ENCODE measurements around the gene STARD13.
"Not testable (repeated sequence)": the region's sequence is repeated elsewhere in the genome, so short reads cannot be mapped to it uniquely, and the experiment has no call there.

The STARD13 gene

DNA sequence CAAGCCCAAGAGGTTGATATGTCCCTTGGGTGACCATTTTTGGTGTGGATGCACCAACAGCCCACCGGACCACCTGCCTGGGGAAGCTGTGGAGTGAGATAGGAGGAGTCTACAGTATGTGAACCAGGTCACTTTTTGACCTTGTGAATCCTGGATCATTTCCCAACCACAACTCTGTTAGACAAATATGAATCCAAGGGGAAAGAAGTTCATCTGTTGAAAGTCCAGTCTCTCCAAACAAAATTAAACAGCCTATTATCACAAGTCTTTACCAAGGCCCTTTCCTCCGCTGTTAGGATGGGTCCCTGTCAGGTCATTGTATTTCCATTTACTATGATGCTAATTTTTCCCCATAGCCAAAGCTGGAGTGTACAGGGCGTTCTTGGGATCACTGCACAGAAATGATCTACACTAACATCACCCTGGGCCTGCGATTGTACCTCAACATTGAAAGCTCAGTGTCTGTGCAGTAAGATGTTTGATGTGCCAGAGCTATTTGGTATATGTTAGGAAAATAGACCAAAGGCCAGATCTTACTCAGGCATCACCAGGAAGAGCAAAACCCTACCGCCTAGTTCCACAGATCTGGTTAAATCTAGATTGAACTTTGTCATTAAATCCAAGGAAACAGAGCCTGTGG lies 117.1 kb downstream of the STARD13 start:
- no peak for DNase-seq

DNA sequence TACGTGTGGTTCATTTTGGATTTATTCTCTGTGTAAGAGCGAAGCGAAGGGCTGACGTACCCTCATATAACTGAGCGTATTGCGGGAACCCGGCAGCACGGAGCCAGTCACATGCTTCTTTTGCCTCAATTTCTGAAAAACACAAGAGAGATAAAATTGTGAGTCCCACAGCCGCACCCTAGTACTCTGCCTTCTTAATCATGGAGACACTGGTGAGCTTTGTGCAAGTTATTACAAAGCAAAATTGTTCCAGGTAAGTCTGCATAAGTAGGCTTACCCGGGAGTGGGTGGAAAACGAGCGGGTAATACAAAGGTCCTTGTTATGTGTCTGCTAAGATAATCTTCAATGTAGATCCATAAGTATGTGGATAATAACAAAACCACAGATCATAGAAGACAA lies 118.1 kb downstream of the STARD13 start:
- DNase-seq, result no peak

DNA sequence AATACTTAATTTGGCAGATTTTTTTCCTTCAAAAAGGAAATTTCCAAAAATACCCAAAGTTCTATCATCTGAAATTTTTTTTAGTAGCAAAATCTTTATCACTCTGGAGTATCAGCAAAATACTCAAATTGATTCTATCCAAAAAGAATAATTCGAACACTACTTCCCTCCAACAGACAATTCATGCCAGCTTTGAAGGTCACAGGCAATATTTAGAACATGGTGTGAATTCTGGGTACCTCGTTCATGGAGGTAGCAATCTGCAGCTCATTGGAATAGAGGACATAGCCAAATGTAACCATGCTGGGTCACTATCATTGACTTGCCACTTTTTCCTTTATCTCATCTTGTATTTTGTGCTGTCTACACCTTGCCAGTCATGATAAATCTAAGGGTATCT lies 119.8 kb downstream of the STARD13 start:
- no peak for DNase-seq

DNA sequence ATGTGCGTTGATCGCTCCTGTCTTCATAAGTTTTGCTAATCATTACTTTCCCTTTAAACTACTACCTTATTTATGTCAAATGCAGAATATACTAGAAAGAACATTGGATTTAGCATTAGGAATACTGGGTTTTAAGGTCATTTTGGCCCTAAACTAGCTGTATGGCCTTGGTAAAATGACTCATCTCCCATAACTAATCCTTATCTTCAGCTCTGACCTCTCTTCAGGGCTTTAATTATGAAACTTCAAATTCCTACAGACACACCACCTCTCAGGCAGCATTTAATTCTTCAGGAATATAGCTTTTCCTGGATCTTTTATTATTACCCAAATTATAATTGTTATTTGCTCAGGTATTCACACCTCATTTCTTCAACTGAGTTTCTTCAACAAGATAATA lies 121.2 kb downstream of the STARD13 start:
- DNase-seq, result no peak

DNA sequence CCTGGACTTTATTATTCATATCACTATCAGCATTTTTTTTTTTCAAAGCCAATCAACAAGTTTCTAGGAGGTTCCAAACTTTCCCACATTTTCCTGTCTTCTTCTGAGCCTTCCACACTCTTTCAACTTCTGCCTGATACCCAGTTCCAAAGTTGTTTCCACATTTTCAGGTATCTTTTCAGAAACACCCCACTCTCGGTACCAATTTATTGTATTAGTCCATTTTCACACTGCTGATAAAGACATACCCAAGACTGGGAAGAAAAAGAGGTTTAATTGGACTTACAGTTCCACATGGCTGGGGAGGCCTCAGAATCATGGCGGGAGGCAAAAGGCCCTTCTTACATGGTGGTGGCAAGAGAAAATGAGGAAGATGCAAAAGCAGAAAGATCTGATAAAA lies 122.8 kb downstream of the STARD13 start:
- DNase-seq, result not testable (repeated sequence)

DNA sequence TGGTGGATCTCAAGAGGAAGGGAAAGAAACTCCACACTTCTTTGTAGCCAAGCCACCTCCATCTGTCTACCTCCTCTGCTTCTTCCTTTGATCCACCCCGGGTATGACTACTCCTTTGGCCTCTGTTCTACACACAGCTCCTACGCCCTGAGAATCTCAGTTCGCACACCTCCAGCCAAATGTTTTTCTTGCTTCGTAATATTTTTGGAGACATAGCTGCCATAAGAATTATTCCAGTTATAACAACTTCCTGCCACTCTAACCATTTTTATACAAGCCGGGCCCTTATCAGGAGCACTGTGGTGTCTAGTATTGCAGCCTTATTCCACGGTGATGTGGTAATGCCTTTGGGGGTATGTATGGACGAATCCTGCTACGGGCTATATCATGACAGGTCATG lies 126.7 kb downstream of the STARD13 start:
- no peak for DNase-seq

DNA sequence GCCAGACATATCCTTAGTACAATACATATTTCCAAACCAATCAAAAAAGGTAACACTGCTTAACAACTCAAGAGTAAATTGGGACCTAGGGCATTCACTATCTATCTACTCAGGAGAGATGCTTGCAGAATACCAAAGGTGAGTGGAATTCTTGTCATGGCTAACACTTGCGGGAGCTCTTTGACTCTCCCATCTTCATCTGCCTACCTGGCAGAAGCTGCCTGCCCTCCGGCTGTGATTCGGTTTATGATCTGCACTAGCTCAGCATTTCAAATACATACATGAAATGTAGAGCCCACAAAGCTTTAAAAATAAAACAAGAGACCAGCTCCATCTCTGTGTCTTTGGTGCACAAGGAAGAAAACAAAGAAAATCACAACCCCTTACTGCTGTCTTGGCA lies 127.3 kb downstream of the STARD13 start:
- DNase-seq, result no peak

DNA sequence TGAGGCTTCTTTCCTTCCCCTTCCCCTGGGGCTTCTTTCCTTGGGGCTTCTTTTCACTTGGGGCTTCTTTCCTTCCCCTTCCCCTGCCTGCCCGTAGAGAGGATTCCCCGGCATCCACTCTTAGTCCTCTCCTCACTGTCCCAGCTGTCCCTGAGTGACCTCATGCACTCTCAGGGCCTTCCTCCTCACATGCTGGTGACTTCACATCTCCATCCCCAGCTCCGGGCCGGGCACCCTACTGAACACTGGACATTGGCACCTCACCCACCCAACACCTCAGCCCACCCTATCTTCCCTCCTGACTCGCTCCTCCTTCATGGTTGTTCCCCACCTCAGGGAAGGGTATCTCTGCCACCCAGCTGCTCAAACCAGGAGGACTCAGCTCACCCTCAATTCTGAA lies 130.6 kb downstream of the STARD13 start:
- DNase-seq, result no peak

DNA sequence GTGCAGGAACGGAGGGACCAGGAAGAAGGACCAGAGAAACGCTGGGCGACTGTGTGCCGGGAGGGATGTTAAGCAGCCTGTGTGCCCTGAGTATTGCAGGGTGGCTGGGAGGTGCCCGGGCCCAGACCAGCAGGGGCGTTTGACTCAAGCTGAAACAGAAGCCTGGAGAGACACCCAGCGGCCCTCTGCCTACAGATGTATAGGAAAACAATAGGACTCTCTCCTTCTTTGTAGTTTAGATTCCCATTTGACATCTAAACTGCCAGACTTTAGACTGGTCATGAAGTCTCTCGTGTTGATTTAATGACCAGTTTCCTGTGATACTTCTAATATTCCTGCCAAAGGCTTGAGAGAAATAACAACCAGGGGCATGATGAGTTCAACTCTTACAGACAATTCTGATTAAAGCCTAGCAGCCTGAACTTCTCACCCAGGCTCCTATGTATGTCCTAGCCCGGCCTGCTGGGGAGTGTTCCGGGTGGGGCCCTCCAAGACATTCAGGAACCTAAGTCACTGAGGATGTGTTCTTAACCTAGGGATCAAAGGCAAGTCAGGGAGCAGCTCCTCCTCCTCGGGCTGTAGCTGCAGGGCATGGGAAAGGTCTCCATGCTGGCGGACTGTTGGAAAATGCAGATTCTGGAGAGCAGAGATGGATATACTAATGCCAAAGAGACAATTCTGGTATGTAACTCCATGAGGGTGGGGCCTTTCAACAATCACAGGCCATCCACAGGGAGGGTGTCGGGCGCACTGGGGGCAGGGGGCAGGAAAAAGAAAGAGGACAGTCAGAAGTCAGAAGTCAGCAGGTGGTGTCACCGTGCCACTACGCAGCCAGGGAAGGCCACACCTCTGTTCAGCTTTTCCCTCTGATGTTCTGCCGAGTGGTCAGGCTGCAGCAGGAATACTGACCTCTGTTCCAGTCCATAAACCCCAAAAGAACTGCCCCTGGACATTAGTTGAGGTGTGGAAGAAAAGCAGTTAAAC lies 131.8 kb downstream of the STARD13 start:
- no peak for DNase-seq

DNA sequence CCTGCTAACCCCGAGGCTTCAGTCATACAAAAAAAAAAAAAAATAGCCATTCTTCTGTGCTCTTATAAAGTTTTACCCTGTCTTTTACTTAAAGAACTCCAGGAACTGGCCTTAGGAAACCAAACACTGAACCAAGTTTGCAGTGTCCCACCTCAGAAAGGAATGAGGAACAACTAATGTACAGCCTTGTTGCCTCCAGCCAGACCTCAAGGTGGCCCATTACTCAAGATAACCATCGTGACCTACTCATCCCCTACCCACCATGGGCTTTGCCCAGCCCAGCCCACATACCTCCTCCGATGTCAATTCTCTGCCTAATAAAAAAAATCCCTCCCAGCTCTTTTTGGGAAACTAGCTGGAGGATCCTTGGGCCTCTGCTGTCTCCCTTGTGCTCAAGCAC lies 133.2 kb downstream of the STARD13 start:
- DNase-seq, result no peak

DNA sequence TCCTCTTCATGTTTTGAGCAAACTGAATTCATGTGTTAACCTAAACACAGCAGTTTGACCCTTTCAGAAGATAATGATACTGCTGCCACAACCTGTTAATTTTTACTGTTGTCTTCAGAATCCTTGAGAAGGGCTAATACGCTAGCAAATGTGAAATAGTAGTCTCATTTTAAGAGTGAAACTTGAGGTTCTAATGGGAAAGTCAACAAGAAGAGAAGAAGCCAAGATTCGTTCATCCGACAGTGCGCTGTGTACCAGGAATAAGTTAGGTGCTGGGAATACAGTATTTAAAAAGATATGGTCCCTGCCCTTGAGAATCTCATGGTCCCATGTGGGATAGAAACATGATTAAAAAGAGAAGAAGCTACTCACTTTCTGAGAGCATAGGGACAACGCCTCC lies 134.9 kb downstream of the STARD13 start:
- no peak for DNase-seq

DNA sequence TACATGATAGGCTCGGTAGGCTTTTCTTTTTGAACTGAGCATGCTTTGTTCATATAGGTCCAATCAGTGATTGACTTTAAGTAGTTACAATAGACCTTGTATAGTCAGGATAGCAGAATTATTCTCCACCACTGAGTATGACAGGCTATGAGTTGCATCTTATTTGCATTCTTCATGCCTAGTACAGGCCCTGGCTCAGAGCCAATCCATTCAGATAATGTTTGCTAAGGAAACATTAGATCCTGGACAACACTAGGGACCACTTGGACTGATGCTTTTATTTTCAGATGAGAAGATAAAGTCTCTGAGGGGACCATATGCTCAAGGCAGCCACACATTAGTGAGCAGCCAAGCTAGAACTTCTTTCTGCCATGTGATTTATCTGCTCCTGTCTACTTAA lies 135.4 kb downstream of the STARD13 start:
- DNase-seq, result peak; percentile 90

DNA sequence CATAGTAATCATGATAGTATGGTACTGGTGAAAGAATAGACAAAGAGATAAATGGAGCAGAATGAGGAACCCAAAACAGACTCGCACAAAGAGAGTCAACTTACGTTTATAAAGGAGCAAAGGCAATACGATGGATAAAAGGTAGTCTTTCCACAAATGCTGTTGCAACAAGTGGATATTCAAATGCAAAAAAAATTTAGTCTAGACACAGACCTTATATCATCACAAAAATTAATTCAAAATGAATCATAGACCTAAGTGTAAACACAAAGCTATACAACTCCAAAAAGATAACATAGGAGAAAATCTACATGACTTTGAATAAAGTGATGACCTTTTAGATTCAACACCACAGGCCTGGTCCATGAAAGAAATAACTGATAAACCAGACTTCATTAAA lies 137.7 kb downstream of the STARD13 start:
- DNase-seq, result no peak

DNA sequence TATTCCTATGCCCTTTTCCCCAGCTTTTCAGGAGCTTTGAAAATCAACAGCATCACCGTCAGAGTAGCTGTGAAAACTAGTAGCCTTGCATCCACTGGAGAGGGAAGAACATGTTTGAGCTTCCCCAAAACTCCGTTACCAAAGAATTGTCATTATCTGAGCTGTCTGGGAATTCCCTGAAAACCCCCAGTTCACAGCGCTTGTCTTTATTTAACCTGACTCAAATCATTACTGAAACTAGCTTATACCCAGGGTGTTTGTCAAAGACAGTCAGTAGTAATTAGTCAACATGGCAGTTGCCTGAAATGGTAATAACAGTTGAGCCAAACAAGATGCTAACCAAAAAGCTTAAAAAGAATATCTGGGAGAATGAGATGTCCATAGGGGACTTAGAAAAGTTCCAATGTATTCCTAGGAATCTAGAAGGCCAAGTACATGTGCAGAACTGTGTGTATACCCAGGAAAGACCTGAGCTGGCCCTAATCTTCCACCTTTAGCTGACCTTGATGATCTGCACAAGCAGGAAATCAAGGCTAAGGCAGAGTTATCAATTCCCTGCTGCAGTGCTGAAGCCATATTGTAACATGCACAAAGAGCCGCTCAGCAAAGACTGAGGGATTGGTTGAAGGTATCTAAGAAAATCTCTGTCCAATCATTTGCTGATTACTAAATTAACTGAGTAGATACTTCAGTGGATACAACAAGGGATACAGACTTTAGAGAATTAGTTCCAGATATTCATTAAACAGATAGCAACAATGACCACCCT lies 138.5 kb downstream of the STARD13 start:
- no peak for DNase-seq

DNA sequence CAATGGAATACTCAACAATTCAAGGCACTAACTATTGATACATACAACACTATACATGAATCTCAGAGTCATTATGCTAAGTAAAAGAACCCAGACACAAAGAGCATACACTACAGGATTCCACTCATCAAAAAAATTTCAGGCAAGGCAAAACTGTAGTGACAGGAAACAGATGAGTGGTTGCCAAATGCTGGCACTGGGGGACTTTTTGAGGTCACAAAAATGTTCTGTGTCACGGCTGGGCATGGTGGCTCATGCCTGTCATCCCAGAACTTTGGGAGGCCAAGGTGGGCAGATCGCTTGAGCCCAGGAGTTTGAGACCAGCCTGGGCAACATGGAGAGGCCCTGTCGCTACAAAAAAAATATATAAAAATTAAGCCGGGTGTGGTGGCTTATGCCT lies 139.9 kb downstream of the STARD13 start:
- no peak for DNase-seq

DNA sequence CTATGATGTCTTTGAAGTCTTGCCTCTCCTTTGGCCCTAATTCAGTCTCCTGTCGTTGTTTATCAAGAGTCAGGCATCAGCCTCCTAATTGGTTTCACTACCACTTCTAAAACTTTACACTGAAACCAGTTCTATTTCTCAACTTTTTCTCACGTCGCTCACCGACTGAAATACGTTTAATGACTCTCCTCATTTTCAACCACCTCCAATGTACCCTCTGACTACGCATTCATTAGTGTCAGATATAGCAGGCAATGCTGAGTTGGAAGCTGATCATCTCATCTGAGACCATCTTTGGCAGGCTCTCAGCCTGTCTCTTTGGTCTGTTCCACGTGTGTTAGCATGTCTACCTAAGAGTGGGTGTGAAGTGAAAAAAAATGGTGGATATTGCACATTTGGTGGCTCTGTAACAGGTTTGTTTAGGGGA lies 141.2 kb downstream of the STARD13 start:
- DNase-seq, result no peak

DNA sequence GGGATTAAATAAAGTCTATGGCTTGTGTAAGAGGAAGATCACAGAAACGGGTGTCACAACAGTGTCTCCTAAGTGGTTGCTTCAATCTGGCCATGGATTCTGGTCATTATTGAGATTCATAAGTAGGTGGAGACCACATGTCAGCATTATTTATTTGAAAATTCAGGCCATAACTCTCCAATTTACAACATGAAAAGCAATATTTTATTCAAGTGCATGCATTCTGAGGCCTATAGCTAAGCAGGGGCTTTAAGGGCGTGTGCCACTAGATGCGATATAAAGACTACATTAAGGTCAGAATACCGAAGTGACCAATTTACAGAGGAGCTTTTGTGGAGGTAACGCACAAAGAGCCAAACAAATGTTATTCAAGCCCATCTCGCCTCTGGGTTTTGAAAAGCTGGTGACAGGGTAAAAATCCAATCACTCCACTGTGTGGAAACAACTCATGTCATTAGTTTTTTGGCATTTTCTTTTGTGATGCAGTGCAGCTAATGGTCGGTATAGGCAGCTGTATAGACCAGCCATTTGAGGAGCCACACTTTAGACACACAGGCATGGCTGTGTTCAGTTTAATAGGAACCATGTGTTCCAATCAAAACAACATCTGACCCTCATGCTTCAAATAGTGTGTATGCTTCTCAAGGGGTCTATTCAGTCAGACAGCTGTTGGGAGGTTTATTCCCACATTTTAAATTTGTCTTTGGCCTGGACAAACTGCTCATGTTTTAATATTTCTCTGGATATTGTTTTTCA lies 145.6 kb downstream of the STARD13 start:
- no peak for DNase-seq

DNA sequence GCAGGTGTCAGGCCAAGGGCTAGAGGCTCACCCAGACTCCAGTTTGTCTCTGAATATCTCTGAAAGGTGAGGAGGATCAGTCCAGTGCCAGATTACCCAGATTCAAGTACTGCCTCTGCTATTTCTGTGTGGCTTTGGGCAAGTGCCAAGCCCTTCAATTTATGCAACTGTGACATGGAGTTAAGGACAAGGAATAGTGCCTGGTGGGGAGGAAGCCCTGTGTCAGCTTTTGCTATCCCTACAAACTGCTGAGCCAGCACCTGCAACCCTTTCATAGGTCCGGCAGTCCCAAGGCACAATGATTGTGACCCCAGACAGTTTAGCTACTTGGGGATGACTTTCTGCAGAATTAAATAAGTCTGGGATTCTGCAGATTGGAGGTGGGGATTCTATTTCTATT lies 146.4 kb downstream of the STARD13 start:
- DNase-seq, result no peak

DNA sequence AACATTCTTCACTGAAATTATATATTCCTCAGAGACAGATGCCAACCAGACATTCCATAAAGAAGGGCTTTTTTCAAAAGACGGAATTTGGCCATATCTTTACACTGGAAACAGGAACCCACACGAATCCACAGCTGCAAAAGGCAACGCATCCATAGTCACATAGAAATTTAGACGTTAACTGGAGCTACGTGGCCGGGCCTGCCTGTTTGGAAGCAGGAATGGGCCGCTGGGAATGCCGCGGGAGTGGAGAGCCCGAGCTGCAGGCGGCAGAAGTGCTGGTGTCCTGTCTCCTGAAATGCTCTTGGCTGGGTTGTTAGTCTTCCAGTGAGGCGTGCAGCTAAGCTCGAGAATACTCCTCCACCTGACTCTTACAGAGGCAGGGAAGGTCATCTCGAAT lies 147.1 kb downstream of the STARD13 start:
- DNase-seq, result no peak

DNA sequence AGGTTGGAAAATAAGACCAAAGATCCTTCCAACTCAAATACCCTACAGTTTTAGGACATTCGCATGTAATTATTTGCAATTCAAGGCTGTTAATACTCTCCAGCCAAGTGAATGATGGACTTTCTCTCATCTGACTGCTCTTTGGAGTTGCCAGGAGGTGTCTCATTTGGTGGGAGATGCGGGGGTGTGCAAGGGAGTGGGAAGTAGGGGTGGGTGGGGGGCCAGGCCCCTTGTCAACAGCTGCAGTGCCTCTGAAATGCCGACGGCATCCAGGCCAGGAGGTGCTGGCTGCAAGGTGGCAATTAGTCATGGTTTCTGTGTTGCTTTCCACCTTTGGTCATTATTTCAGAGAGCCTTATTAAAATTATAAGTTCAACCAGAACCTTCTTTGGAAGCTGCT lies 147.8 kb downstream of the STARD13 start:
- DNase-seq, result no peak

DNA sequence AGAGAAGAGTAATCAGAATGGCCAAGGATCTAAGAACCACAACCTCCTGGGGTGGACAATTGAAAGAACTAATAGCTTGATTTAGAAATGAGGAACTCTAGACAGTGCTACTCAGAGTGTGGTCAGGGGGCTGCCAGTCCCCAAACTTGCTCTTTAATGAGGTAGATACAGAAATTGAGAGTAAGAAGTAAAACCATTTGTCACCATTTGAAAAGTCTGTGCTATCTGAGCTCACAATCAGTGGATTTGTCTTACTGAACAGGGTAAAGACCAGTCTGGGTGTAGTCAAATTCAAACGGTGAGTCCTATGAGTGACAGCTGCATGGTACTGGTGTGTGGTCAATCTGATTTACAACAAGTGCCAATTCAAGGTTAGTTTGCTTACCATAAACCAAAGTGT lies 150.5 kb downstream of the STARD13 start:
- DNase-seq, result no peak

DNA sequence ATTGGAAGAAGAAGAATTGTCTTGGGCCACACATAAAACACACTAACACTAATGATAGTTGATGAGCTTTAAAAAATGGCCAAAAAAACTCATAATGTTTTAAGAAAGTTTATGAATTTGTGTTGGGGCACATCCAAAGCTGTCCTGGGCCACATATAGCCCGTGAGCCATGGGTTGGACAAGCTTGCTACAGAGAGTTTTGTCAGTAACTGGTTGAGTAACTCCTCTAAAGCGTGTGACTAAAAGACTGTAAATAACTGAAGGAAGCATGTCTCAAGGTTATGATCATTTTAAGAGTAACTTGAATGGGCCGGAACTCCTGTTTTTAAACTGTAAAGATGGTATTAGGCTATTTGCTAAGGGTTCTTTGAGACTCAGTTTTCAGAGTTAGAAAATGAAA lies 151.3 kb downstream of the STARD13 start:
- DNase-seq, result no peak
